Measurements from ENCODE around the gene PTPRN2. TPM values are rescaled to one million over a fixed set of nuclear protein-coding genes. Genes with fewer than 3 reads are reported as not detected.
"Not testable (repeated sequence)": the region's sequence is repeated elsewhere in the genome, so short reads cannot be mapped to it uniquely, and the experiment has no call there.

The PTPRN2 gene
- polyA plus RNA-seq, 2 donors, result 0.37 to 0.40 TPM

DNA sequence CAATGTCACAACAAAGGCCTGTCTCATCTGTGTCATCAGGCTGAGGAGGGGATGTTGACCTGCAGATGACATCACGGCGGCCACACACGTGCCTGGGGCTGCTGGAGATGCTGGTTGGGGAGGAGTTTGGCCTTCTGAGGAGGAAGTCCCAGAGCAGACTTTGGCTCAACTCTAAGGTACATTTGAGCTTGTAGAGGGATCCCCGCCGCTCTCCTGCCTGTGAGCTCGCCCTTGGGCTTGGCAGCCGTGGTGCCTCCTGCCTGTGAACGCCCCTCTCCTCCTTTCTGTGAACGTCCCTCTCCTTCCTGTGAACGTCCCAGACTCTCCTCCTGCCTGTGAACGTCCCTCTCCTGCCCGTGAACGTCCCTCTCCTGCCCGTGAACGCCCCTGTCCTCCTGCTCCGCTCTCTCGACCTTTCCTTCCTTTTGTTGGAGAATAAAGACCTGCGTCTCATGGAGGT lies 1074.4 kb downstream of the PTPRN2 start:
- Histone ChIP-seq H3K9me3 (ENCODE audit: control insufficient read depth in 2 of 2, insufficient read depth in 1 of 2, low read depth in 1 of 2, low read length in 1 of 2) (peaks cover 2 to 3% of the 10 kb centered on the region in 2 donors), H3K4me3 (ENCODE audit: low read depth in 1 of 2, low read length in 2 of 2) (no peak overlapping the region), H3K4me1 (ENCODE audit: control insufficient read depth in 2 of 2, insufficient read depth in 2 of 2, low read length in 1 of 2) (no peaks in the 10 kb centered on the region), H3K36me3 (ENCODE audit: control insufficient read depth in 2 of 2, insufficient read depth in 2 of 2, low read length in 1 of 2) (no peaks in the 10 kb centered on the region), H3K27me3 (ENCODE audit: control insufficient read depth in 1 of 2, insufficient read depth in 2 of 2, low read length in 2 of 2) (peaks cover 0 to 2% of the 10 kb centered on the region in 2 donors), H3K27ac (ENCODE audit: low read depth in 2 of 2, low read length in 1 of 2) (no peak overlapping the region)
- 62 to 66% methylated on average over 18 of the region's 18 CpGs for WGBS, 2 donors

DNA sequence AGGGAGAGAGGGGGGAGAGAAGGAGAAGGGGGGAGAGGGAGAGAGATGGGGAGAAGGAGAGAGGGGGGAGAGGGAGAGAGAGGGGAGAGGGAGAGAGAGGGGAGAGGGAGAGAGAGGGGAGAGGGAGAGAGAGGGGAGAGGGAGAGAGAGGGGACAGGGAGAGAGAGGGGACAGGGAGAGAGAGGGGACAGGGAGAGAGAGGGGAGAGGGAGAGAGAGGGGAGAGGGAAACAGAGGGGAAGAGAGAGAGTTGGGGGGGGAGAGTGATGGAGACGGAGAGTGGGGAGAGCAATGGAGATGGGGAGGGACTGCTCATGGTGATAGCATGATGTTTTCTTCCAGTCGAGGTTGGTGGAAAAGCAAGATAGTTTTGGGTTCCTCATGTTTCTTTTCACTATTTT lies 1078.4 kb downstream of the PTPRN2 start:
- H3K4me3 ChIP-seq (ENCODE audit: low read depth in 1 of 2, low read length in 2 of 2), result no peak overlapping the region
- no peaks in the 10 kb centered on the region for H3K4me1 ChIP-seq (ENCODE audit: control insufficient read depth in 2 of 2, insufficient read depth in 2 of 2, low read length in 1 of 2)

DNA sequence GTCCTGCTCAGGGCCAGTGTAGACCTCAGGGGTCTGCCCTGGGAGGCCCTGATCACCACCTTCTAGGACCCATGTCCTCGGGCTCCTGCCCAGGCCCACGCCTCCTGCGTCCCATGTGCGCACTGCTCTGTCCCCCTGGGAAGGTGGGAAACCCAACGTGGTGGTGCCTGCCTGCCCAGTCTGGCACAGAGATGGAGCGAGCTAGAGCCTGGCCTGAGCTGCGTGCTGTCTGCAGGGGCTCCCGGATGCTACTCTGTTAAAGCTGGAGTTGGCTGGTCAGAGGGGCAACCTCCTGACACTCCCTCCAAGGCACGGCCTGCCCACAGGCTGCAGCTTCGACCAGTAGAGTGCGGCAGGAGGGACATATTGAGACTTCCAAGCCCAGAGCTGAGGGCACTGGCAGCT lies 1079.1 kb downstream of the PTPRN2 start:
- no peaks in the 10 kb centered on the region for H3K27me3 ChIP-seq (ENCODE audit: control insufficient read depth in 1 of 2, insufficient read depth in 2 of 2, low read length in 2 of 2)
- H3K4me3 ChIP-seq (ENCODE audit: low read depth in 1 of 2, low read length in 2 of 2), result no peak overlapping the region
- peaks cover 6% of the 10 kb centered on the region in 2 donors for H3K9me3 ChIP-seq (ENCODE audit: control insufficient read depth in 2 of 2, insufficient read depth in 1 of 2, low read depth in 1 of 2, low read length in 1 of 2)
- no peaks in the 10 kb centered on the region for H3K4me1 ChIP-seq (ENCODE audit: control insufficient read depth in 2 of 2, insufficient read depth in 2 of 2, low read length in 1 of 2)
- H3K27ac ChIP-seq (ENCODE audit: low read depth in 2 of 2, low read length in 1 of 2), result no peak overlapping the region
- H3K36me3 ChIP-seq (ENCODE audit: control insufficient read depth in 2 of 2, insufficient read depth in 2 of 2, low read length in 1 of 2), result no peaks in the 10 kb centered on the region
- 83 to 85% methylated on average over 11 of the region's 11 CpGs for WGBS, 2 donors

More for the DNA sequence above, 1078.4 kb downstream of the PTPRN2 start:
- Histone ChIP-seq H3K27me3 (ENCODE audit: control insufficient read depth in 1 of 2, insufficient read depth in 2 of 2, low read length in 2 of 2) (no peaks in the 10 kb centered on the region), H3K9me3 (ENCODE audit: control insufficient read depth in 2 of 2, insufficient read depth in 1 of 2, low read depth in 1 of 2, low read length in 1 of 2) (peaks cover 6% of the 10 kb centered on the region in 2 donors), H3K27ac (ENCODE audit: low read depth in 2 of 2, low read length in 1 of 2) (no peak overlapping the region), H3K36me3 (ENCODE audit: control insufficient read depth in 2 of 2, insufficient read depth in 2 of 2, low read length in 1 of 2) (no peaks in the 10 kb centered on the region)
- WGBS, 2 donors, result 72 to 78% methylated on average over 2 of the region's 2 CpGs

DNA sequence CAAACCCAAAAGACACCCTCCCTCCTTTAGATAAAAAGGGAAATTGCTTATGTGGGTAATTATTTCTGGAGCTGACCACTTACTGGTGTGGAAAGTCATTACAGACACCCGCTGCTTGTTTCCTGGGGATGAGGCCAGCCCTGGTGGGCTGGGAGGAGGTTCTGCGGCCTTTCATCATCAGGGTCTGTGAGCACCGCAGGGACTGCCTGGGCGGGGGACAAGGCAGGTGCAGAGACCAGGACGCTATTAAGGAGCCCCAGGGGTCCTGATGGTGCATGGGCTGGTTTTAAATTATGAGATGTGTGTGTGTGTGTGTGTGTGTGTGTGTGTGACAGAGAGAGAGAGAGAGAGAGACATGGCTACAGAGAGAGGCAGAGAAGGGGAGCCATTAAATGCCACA lies 1079.6 kb downstream of the PTPRN2 start:
- no peak overlapping the region for H3K4me3 ChIP-seq (ENCODE audit: low read depth in 1 of 2, low read length in 2 of 2)
- no peaks in the 10 kb centered on the region for H3K27me3 ChIP-seq (ENCODE audit: control insufficient read depth in 1 of 2, insufficient read depth in 2 of 2, low read length in 2 of 2)
- no peaks in the 10 kb centered on the region for H3K36me3 ChIP-seq (ENCODE audit: control insufficient read depth in 2 of 2, insufficient read depth in 2 of 2, low read length in 1 of 2)
- WGBS, 2 donors, result 63 to 75% methylated on average over 5 of the region's 5 CpGs
- no peak overlapping the region for H3K27ac ChIP-seq (ENCODE audit: low read depth in 2 of 2, low read length in 1 of 2)
- no peaks in the 10 kb centered on the region for H3K4me1 ChIP-seq (ENCODE audit: control insufficient read depth in 2 of 2, insufficient read depth in 2 of 2, low read length in 1 of 2)
- H3K9me3 ChIP-seq (ENCODE audit: control insufficient read depth in 2 of 2, insufficient read depth in 1 of 2, low read depth in 1 of 2, low read length in 1 of 2), result peaks cover 3 to 5% of the 10 kb centered on the region in 2 donors

DNA sequence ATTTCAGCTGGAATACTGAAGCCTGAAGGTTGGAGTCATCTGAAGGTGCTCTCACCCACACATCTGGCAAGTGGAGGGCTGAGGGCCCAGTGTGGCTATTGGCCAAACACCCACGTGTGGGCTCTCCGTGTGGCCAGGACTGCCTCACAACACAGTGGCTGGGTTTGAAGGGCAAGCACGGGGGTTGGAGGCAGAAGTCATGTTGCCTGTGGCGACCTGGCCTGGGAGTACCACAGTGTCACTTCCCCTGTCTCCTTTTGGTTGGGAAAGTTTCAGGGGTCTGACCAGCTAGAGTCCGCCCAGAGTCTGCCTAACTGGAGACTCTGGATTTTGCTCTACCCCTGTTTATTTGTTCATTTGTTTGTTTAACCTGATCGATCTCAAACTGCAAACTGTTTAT lies 1081.4 kb downstream of the PTPRN2 start:
- no peaks in the 10 kb centered on the region for H3K27me3 ChIP-seq (ENCODE audit: control insufficient read depth in 1 of 2, insufficient read depth in 2 of 2, low read length in 2 of 2)
- H3K36me3 ChIP-seq (ENCODE audit: control insufficient read depth in 2 of 2, insufficient read depth in 2 of 2, low read length in 1 of 2), result no peaks in the 10 kb centered on the region
- H3K4me1 ChIP-seq (ENCODE audit: control insufficient read depth in 2 of 2, insufficient read depth in 2 of 2, low read length in 1 of 2), result no peaks in the 10 kb centered on the region
- H3K9me3 ChIP-seq (ENCODE audit: control insufficient read depth in 2 of 2, insufficient read depth in 1 of 2, low read depth in 1 of 2, low read length in 1 of 2), result peaks cover 4 to 6% of the 10 kb centered on the region in 2 donors
- 74 to 88% methylated on average over 6 of the region's 6 CpGs for WGBS, 2 donors
- no peak overlapping the region for H3K27ac ChIP-seq (ENCODE audit: low read depth in 2 of 2, low read length in 1 of 2)
- H3K4me3 ChIP-seq (ENCODE audit: low read depth in 1 of 2, low read length in 2 of 2), result no peak overlapping the region

DNA sequence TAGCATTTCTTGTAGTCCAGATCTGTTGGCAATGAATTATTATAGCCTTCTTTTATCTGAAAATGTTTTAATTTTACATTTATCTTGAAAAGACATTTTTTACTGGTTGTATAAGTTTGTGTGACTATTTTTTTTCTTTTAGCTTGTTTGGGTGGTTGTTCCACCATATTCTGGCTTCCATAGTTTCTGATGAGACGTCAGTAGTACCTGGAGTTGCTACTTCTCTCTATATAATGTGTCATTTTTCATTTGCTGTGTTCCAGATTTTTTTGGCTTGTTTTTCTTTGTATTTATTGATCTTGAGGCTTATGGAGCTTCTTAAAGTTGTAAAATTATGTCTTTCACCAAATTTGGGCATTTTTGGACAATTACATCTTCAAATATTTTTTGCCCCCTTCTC lies 1082.0 kb downstream of the PTPRN2 start:
- Histone ChIP-seq H3K36me3 (ENCODE audit: control insufficient read depth in 2 of 2, insufficient read depth in 2 of 2, low read length in 1 of 2) (no peaks in the 10 kb centered on the region), H3K4me3 (ENCODE audit: low read depth in 1 of 2, low read length in 2 of 2) (no peak overlapping the region), H3K27me3 (ENCODE audit: control insufficient read depth in 1 of 2, insufficient read depth in 2 of 2, low read length in 2 of 2) (no peaks in the 10 kb centered on the region), H3K9me3 (ENCODE audit: control insufficient read depth in 2 of 2, insufficient read depth in 1 of 2, low read depth in 1 of 2, low read length in 1 of 2) (peaks cover 4 to 6% of the 10 kb centered on the region in 2 donors), H3K27ac (ENCODE audit: low read depth in 2 of 2, low read length in 1 of 2) (no peak overlapping the region), H3K4me1 (ENCODE audit: control insufficient read depth in 2 of 2, insufficient read depth in 2 of 2, low read length in 1 of 2) (no peaks in the 10 kb centered on the region)
- WGBS, 2 donors, result 59 to 81% methylated on average over 1 of the region's 1 CpG

DNA sequence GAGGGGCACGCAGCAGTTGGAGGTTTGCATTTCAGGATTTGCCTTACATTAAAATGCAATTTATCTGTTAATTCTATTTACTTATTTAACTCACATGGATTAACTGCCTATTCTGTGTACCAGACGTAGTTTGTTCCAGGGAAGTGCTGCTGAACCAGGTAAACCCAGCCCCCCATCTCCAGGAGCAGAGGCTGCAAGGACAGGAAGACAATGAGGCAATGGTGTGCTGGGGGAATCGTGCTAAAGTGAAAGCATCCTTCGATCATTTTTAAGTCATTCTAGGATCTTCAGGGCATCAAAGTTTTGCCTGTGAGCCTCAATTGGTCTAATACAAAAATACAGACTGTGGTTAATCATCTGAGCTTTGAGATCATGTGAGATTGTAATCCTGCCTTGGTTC lies 1084.4 kb downstream of the PTPRN2 start:
- Histone ChIP-seq H3K4me1 (ENCODE audit: control insufficient read depth in 2 of 2, insufficient read depth in 2 of 2, low read length in 1 of 2) (no peaks in the 10 kb centered on the region), H3K27ac (ENCODE audit: low read depth in 2 of 2, low read length in 1 of 2) (no peak overlapping the region), H3K36me3 (ENCODE audit: control insufficient read depth in 2 of 2, insufficient read depth in 2 of 2, low read length in 1 of 2) (no peaks in the 10 kb centered on the region), H3K9me3 (ENCODE audit: control insufficient read depth in 2 of 2, insufficient read depth in 1 of 2, low read depth in 1 of 2, low read length in 1 of 2) (peaks cover 4 to 6% of the 10 kb centered on the region in 2 donors), H3K4me3 (ENCODE audit: low read depth in 1 of 2, low read length in 2 of 2) (no peak overlapping the region), H3K27me3 (ENCODE audit: control insufficient read depth in 1 of 2, insufficient read depth in 2 of 2, low read length in 2 of 2) (no peaks in the 10 kb centered on the region)
- 56 to 61% methylated on average over 4 of the region's 4 CpGs for WGBS, 2 donors

DNA sequence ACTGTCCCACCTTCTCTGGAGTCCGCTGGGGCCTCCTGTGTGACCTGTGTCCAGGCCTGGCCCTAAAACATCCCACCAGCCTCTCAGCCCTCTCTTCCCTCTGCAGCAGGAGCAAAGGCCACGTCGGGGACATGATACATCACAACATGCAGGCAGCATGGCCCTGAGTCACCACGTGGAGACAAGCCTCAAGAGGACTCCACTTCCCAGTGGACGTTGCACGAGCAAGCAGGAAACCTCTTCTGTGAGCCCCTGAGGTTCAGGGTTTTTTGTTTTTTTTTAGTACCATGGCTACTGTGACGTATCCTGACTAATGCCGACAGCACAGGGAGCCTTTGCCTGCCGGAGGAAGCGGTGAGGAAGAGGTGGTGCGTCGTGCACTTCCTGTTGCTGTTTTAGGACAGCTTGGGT lies 1084.9 kb downstream of the PTPRN2 start:
- no peaks in the 10 kb centered on the region for H3K4me1 ChIP-seq (ENCODE audit: control insufficient read depth in 2 of 2, insufficient read depth in 2 of 2, low read length in 1 of 2)
- H3K27ac ChIP-seq (ENCODE audit: low read depth in 2 of 2, low read length in 1 of 2), result no peak overlapping the region
- no peaks in the 10 kb centered on the region for H3K27me3 ChIP-seq (ENCODE audit: control insufficient read depth in 1 of 2, insufficient read depth in 2 of 2, low read length in 2 of 2)
- no peaks in the 10 kb centered on the region for H3K36me3 ChIP-seq (ENCODE audit: control insufficient read depth in 2 of 2, insufficient read depth in 2 of 2, low read length in 1 of 2)
- no peak overlapping the region for H3K4me3 ChIP-seq (ENCODE audit: low read depth in 1 of 2, low read length in 2 of 2)
- 51 to 54% methylated on average over 12 of the region's 12 CpGs for WGBS, 2 donors
- peaks cover 4 to 6% of the 10 kb centered on the region in 2 donors for H3K9me3 ChIP-seq (ENCODE audit: control insufficient read depth in 2 of 2, insufficient read depth in 1 of 2, low read depth in 1 of 2, low read length in 1 of 2)

DNA sequence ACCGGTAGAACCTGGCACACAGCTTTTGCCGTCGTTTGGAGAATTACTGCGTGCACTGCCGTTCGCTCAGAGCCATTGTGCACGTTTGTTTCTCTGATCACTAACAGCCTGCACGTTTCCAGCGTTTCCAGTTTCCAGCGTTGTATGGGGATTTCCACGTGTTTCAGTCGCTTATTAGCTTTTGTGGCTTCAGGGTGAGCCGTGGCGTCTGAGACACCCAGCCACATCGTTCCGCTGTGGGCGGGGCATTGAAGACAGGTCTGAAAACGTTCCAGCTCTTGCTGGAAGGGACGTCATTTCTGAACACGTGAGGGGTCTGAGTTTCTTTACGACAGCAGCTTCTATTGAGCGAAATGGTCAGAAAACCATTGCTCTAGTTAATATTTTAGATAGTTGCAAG lies 1086.0 kb downstream of the PTPRN2 start:
- Histone ChIP-seq H3K4me1 (ENCODE audit: control insufficient read depth in 2 of 2, insufficient read depth in 2 of 2, low read length in 1 of 2) (no peaks in the 10 kb centered on the region), H3K36me3 (ENCODE audit: control insufficient read depth in 2 of 2, insufficient read depth in 2 of 2, low read length in 1 of 2) (no peaks in the 10 kb centered on the region), H3K27me3 (ENCODE audit: control insufficient read depth in 1 of 2, insufficient read depth in 2 of 2, low read length in 2 of 2) (no peaks in the 10 kb centered on the region), H3K4me3 (ENCODE audit: low read depth in 1 of 2, low read length in 2 of 2) (no peak overlapping the region), H3K9me3 (ENCODE audit: control insufficient read depth in 2 of 2, insufficient read depth in 1 of 2, low read depth in 1 of 2, low read length in 1 of 2) (peaks cover 4 to 6% of the 10 kb centered on the region in 2 donors), H3K27ac (ENCODE audit: low read depth in 2 of 2, low read length in 1 of 2) (no peak overlapping the region)
- 78 to 81% methylated on average over 22 of the region's 22 CpGs for WGBS, 2 donors

DNA sequence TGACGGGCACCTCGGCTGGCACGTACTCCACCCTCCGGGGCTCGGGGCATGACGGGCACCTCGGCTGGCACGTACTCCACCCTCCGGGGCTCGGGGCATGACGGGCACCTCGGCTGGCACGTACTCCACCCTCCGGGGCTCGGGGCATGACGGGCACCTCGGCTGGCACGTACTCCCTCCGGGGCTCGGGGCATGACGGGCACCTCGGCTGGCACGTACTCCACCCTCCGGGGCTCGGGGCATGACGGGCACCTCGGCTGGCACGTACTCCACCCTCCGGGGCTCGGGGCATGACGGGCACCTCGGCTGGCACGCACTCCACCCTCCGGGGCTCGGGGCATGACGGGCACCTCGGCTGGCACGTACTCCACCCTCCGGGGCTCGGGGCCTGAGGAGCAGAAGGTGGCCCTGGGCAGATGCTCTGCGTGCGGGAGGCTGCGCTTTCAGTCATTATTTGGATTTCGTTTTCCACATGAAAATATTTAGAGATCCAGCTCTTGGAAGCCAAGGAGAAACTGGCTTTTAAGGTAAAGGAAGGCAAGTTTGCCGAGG lies 1086.6 kb downstream of the PTPRN2 start:
- not testable (repeated sequence) for H3K36me3 ChIP-seq (ENCODE audit: control insufficient read depth in 2 of 2, insufficient read depth in 2 of 2, low read length in 1 of 2); H3K27me3 ChIP-seq (ENCODE audit: control insufficient read depth in 1 of 2, insufficient read depth in 2 of 2, low read length in 2 of 2); H3K4me3 ChIP-seq (ENCODE audit: low read depth in 1 of 2, low read length in 2 of 2); H3K9me3 ChIP-seq (ENCODE audit: control insufficient read depth in 2 of 2, insufficient read depth in 1 of 2, low read depth in 1 of 2, low read length in 1 of 2); H3K27ac ChIP-seq (ENCODE audit: low read depth in 2 of 2, low read length in 1 of 2); H3K4me1 ChIP-seq (ENCODE audit: control insufficient read depth in 2 of 2, insufficient read depth in 2 of 2, low read length in 1 of 2)
- 96 to 97% methylated on average over 22 to 43 of the region's 45 CpGs for WGBS, 2 donors
